ENCODE data around the gene RCOR2.
"Not testable (repeated sequence)": the region's sequence is repeated elsewhere in the genome, so short reads cannot be mapped to it uniquely, and the experiment has no call there.

Gene RCOR2

GRCh38 chr11:63916837-63917691 is at the start of gene RCOR2:
Gene RCOR2 (minus strand): TSS chr11:63917164. CDS start chr11:63916456, 708 bp downstream.
- Histone ChIP-seq H3K27ac (ENCODE audit: low read length) (peak within 1 kb of the TSS; percentile 78), H3K4me1 (ENCODE audit: control insufficient read depth, insufficient read depth, low read length) (peaks cover 48% of the 10 kb centered on the region), H3K9ac (ENCODE audit: low read length in 2 of 2) (peak within 1 kb of the TSS; percentile 21 to 42), H3K36me3 (ENCODE audit: control insufficient read depth in 2 of 2, insufficient read depth in 2 of 2, low read length in 2 of 2) (no peaks in the 10 kb centered on the region), H3K9me3 (ENCODE audit: control insufficient read depth in 2 of 2, low read length in 2 of 2) (no peaks in the 10 kb centered on the region), H3K27me3 (ENCODE audit: control insufficient read depth in 1 of 2, insufficient read depth in 2 of 2, low read length in 2 of 2) (no peaks in the 10 kb centered on the region), H3K4me3 (ENCODE audit: low read length in 2 of 2) (peak within 1 kb of the TSS; percentile 66 to 76)

- no peak overlapping the region for H3K4me3 ChIP-seq (ENCODE audit: low read length in 2 of 2)
- H3K36me3 ChIP-seq (ENCODE audit: control insufficient read depth in 2 of 2, insufficient read depth in 2 of 2, low read length in 2 of 2), result no peaks in the 10 kb centered on the region
- peaks cover 6% of the 10 kb centered on the region for H3K4me1 ChIP-seq (ENCODE audit: control insufficient read depth, insufficient read depth, low read length)
- H3K27ac ChIP-seq (ENCODE audit: low read length), result no peak overlapping the region
- H3K9me3 ChIP-seq (ENCODE audit: control insufficient read depth in 2 of 2, low read length in 2 of 2), result no peaks in the 10 kb centered on the region
- H3K9ac ChIP-seq (ENCODE audit: low read length in 2 of 2), result no peak overlapping the region
- peaks cover 3% of the 10 kb centered on the region in 2 donors for H3K27me3 ChIP-seq (ENCODE audit: control insufficient read depth in 1 of 2, insufficient read depth in 2 of 2, low read length in 2 of 2)
These were observed 49.5 kb upstream of the RCOR2 start for GRCh38 chr11:63966444-63966843.

DNA sequence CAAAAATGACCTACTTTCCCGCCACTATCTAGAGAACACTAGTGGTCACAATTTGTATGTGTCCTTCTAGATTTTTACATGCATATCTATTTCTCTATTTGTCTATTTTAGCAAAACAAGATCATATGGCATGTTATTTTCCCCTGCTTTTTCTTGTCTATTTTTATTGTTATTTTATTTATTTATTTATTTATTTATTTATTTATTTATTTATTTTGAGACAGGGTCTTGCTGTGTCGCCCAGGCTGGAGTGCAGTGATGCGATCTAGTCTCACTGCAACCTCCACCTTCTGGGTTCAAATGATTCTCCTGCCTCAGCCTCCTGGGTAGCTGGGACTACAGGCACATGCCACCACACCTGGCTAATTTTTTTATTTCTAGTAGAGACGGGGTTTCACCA is 46.9 kb upstream of the RCOR2 start:
- H3K27me3 ChIP-seq (ENCODE audit: control insufficient read depth in 1 of 2, insufficient read depth in 2 of 2, low read length in 2 of 2); H3K9me3 ChIP-seq (ENCODE audit: control insufficient read depth in 2 of 2, low read length in 2 of 2); H3K36me3 ChIP-seq (ENCODE audit: control insufficient read depth in 2 of 2, insufficient read depth in 2 of 2, low read length in 2 of 2); H3K9ac ChIP-seq (ENCODE audit: low read length in 2 of 2); H3K4me3 ChIP-seq (ENCODE audit: low read length in 2 of 2); H3K4me1 ChIP-seq (ENCODE audit: control insufficient read depth, insufficient read depth, low read length); H3K27ac ChIP-seq (ENCODE audit: low read length): not testable (repeated sequence)

DNA sequence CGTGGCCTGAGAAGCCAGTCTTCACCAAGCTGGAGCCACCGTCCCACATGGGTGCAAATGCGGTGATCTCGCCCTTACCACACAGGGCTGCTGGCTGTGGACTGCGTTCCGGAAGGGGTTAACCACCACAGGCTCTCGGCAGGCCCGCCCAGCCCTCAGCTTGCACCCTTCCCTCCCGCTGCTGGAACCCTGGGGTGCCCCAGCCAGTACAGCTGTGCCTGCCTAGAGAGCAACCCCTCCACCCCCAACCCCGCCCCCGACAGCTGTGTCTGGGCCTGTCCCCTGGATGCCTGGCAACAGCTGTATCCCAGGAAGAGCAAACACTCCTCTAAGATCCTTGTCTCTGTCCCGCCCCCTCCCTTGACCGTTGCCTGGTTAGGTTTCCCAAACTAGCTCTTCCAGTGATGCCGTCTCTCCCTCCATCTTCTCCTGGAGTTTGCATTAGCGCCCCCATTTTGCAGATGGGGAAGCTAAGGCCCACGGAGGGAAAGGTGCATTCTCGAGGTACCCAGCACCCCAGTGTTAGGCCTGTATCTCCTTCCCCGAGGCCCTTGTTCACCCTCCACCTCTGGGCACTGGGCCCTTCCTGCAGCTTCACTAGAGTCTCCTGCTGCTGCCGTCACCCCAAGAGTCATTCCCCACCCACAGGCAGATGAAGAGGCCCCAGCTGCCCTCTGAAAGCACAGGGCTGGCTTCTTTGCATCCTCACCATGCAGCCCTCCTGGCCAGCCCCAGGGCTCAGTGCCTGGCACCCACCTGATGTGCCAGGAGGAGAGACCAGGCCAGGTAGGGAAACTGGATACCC is 44.8 kb upstream of the RCOR2 start:
- H3K27ac ChIP-seq (ENCODE audit: low read length), result no peak overlapping the region
- peaks cover 3% of the 10 kb centered on the region in 2 donors for H3K27me3 ChIP-seq (ENCODE audit: control insufficient read depth in 1 of 2, insufficient read depth in 2 of 2, low read length in 2 of 2)
- H3K4me1 ChIP-seq (ENCODE audit: control insufficient read depth, insufficient read depth, low read length), result peaks cover 6% of the 10 kb centered on the region
- H3K9me3 ChIP-seq (ENCODE audit: control insufficient read depth in 2 of 2, low read length in 2 of 2), result no peaks in the 10 kb centered on the region
- no peak overlapping the region for H3K4me3 ChIP-seq (ENCODE audit: low read length in 2 of 2)
- no peaks in the 10 kb centered on the region for H3K36me3 ChIP-seq (ENCODE audit: control insufficient read depth in 2 of 2, insufficient read depth in 2 of 2, low read length in 2 of 2)
- H3K9ac ChIP-seq (ENCODE audit: low read length in 2 of 2), result no peak overlapping the region

DNA sequence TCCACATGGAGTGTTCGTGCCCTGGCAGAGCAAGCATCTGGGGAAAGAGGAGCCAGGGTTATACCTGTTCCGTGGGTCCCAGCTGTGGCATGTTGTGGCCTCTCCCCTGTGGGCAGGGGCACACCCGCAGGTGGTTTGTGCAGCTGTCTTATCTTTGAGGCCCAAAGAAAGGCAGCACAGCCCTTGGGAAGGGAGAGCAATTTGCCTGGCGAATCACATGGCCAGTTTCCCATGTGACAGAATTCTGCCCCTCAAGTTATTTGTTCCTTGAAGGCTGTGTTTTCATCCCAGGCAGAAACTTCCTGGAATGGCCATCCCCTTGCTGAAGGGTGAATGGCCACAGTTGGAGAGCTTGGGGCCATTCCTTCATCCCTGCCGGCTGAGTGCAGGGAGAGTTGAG is 41.0 kb upstream of the RCOR2 start:
- no peaks in the 10 kb centered on the region for H3K9me3 ChIP-seq (ENCODE audit: control insufficient read depth in 2 of 2, low read length in 2 of 2)
- peaks cover 14 to 25% of the 10 kb centered on the region in 2 donors for H3K36me3 ChIP-seq (ENCODE audit: control insufficient read depth in 2 of 2, insufficient read depth in 2 of 2, low read length in 2 of 2)
- no peak overlapping the region for H3K27ac ChIP-seq (ENCODE audit: low read length)

GRCh38 chr11:63952570-63952969 is 35.6 kb upstream of the RCOR2 start:
- H3K27ac ChIP-seq (ENCODE audit: low read length), result no peak overlapping the region
- H3K27me3 ChIP-seq (ENCODE audit: control insufficient read depth in 1 of 2, insufficient read depth in 2 of 2, low read length in 2 of 2), result no peaks in the 10 kb centered on the region
- no peaks in the 10 kb centered on the region for H3K9me3 ChIP-seq (ENCODE audit: control insufficient read depth in 2 of 2, low read length in 2 of 2)
- peaks cover 22 to 35% of the 10 kb centered on the region in 2 donors for H3K36me3 ChIP-seq (ENCODE audit: control insufficient read depth in 2 of 2, insufficient read depth in 2 of 2, low read length in 2 of 2)
- H3K4me3 ChIP-seq (ENCODE audit: low read length in 2 of 2), result no peak overlapping the region
- no peak overlapping the region for H3K9ac ChIP-seq (ENCODE audit: low read length in 2 of 2)
- H3K4me1 ChIP-seq (ENCODE audit: control insufficient read depth, insufficient read depth, low read length), result no peaks in the 10 kb centered on the region

More for the DNA sequence above, 41.0 kb upstream of the RCOR2 start:
- Histone ChIP-seq H3K4me1 (ENCODE audit: control insufficient read depth, insufficient read depth, low read length) (peaks cover 6% of the 10 kb centered on the region), H3K4me3 (ENCODE audit: low read length in 2 of 2) (no peak overlapping the region), H3K27me3 (ENCODE audit: control insufficient read depth in 1 of 2, insufficient read depth in 2 of 2, low read length in 2 of 2) (peaks cover 0 to 3% of the 10 kb centered on the region in 2 donors), H3K9ac (ENCODE audit: low read length in 2 of 2) (no peak overlapping the region)

GRCh38 chr11:63951779-63952536 is 35.0 kb upstream of the RCOR2 start:
- H3K9ac ChIP-seq (ENCODE audit: low read length in 2 of 2), result no peak overlapping the region
- H3K27me3 ChIP-seq (ENCODE audit: control insufficient read depth in 1 of 2, insufficient read depth in 2 of 2, low read length in 2 of 2), result no peaks in the 10 kb centered on the region
- no peaks in the 10 kb centered on the region for H3K9me3 ChIP-seq (ENCODE audit: control insufficient read depth in 2 of 2, low read length in 2 of 2)
- no peak overlapping the region for H3K27ac ChIP-seq (ENCODE audit: low read length)
- no peak overlapping the region for H3K4me3 ChIP-seq (ENCODE audit: low read length in 2 of 2)
- no peaks in the 10 kb centered on the region for H3K4me1 ChIP-seq (ENCODE audit: control insufficient read depth, insufficient read depth, low read length)
- peaks cover 22 to 35% of the 10 kb centered on the region in 2 donors for H3K36me3 ChIP-seq (ENCODE audit: control insufficient read depth in 2 of 2, insufficient read depth in 2 of 2, low read length in 2 of 2)

DNA sequence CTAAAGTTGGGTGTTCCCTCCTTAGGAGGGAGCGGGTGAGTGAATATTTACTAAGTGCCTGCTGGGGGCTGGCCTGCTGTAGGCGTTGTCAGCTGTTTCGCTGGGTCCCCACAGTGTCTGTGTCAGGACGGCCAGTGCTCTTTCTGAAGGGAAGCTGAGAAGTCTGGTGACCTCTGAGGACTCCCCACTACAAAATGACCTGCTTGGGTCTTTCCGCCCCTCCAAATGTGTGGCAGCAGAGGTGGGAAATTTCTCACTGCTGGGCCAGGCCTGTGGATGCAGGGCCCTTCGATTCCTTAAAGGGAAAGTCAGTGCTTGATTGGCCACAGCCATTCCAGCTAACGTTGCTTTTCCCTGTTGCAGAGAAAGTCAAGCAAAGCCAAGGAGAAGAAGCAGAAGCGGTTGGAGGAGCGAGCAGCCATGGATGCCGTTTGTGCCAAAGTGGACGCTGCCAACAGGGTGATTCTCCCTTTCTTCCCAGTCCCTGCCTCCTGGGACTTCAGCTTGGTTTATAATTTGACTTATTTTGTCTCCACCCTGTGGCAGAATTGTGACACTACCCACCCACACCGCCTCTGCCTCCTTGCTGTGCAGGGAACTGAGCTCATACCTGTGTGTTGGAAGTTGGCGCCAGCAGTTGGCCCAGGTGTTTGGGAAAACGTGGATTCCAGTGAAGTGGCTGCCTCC is 28.7 kb upstream of the RCOR2 start:
- peaks cover 2 to 10% of the 10 kb centered on the region in 2 donors for H3K36me3 ChIP-seq (ENCODE audit: control insufficient read depth in 2 of 2, insufficient read depth in 2 of 2, low read length in 2 of 2)
- H3K4me3 ChIP-seq (ENCODE audit: low read length in 2 of 2), result peak overlapping the region; percentile 17 to 57
- no peaks in the 10 kb centered on the region for H3K9me3 ChIP-seq (ENCODE audit: control insufficient read depth in 2 of 2, low read length in 2 of 2)
- H3K9ac ChIP-seq (ENCODE audit: low read length in 2 of 2), result peak overlapping the region; percentile 31 to 64
- H3K27ac ChIP-seq (ENCODE audit: low read length), result peak overlapping the region; percentile 86
- H3K27me3 ChIP-seq (ENCODE audit: control insufficient read depth in 1 of 2, insufficient read depth in 2 of 2, low read length in 2 of 2), result no peaks in the 10 kb centered on the region
- H3K4me1 ChIP-seq (ENCODE audit: control insufficient read depth, insufficient read depth, low read length), result peaks cover 24% of the 10 kb centered on the region

DNA sequence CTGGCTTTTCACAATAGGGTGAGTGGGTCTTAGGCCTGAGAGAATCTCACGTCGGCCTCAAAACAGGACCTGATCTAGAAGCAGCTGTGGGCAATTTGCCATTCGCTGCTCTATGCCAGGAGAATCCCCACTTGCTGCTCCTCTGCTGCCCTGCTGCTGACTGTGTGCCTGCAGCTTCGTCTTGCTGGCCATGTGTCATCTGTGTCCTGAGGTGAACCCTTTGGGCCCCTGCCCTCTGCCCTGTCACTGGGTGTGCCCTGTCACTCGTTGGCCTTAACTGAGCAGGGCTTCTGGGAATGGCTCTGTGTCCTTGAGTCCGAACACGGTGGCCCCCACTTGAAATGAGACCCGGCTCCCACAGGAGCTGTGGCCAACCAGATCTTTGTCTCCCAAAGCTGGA is 28.0 kb upstream of the RCOR2 start:
- Histone ChIP-seq H3K36me3 (ENCODE audit: control insufficient read depth in 2 of 2, insufficient read depth in 2 of 2, low read length in 2 of 2) (peaks cover 2 to 8% of the 10 kb centered on the region in 2 donors), H3K27me3 (ENCODE audit: control insufficient read depth in 1 of 2, insufficient read depth in 2 of 2, low read length in 2 of 2) (no peaks in the 10 kb centered on the region), H3K27ac (ENCODE audit: low read length) (peak overlapping the region; percentile 86), H3K9me3 (ENCODE audit: control insufficient read depth in 2 of 2, low read length in 2 of 2) (no peaks in the 10 kb centered on the region), H3K4me3 (ENCODE audit: low read length in 2 of 2) (peak overlapping the region; percentile 17 to 57), H3K4me1 (ENCODE audit: control insufficient read depth, insufficient read depth, low read length) (peaks cover 25% of the 10 kb centered on the region), H3K9ac (ENCODE audit: low read length in 2 of 2) (peak overlapping the region; percentile 31 to 64)

DNA sequence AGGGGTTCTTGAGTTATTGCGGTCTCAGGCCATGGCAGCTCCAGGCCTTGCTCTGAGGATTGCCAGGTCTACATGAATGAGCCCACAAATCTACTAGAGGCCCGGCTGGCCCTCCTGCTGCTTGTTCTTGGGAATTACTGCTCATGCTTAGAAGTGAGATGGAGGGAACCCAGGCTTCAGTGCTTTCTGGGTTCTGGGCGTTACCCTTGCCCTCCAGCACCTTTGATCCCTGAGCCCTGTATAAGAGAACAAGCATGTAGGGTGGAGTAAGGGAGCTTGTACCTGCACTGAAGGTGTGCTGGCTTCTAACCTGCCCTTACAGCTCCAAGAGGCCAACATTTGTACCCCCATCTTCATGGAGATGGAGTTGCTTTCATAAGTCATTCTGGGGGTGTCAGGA is 25.8 kb upstream of the RCOR2 start:
- Histone ChIP-seq H3K4me3 (ENCODE audit: low read length in 2 of 2) (no peak overlapping the region), H3K9ac (ENCODE audit: low read length in 2 of 2) (no peak overlapping the region)

More for the DNA sequence above, 25.8 kb upstream of the RCOR2 start:
- Histone ChIP-seq H3K27me3 (ENCODE audit: control insufficient read depth in 1 of 2, insufficient read depth in 2 of 2, low read length in 2 of 2) (no peaks in the 10 kb centered on the region), H3K27ac (ENCODE audit: low read length) (no peak overlapping the region), H3K4me1 (ENCODE audit: control insufficient read depth, insufficient read depth, low read length) (peaks cover 40% of the 10 kb centered on the region), H3K9me3 (ENCODE audit: control insufficient read depth in 2 of 2, low read length in 2 of 2) (no peaks in the 10 kb centered on the region), H3K36me3 (ENCODE audit: control insufficient read depth in 2 of 2, insufficient read depth in 2 of 2, low read length in 2 of 2) (peaks cover 0 to 8% of the 10 kb centered on the region in 2 donors)

All from stomach smooth muscle (tissue), 2 donors.